ENCODE results near the gene FBXO46. TPM values are rescaled to one million over a fixed set of nuclear protein-coding genes. Genes with fewer than 3 reads are reported as not detected.

FBXO46 gene
- total and polyA plus RNA-seq, 2 of the 13 experiments (the other 11 are each of a cell fraction or from before 2014, with no cell fraction given): 6.2 to 6.4 TPM

DNA sequence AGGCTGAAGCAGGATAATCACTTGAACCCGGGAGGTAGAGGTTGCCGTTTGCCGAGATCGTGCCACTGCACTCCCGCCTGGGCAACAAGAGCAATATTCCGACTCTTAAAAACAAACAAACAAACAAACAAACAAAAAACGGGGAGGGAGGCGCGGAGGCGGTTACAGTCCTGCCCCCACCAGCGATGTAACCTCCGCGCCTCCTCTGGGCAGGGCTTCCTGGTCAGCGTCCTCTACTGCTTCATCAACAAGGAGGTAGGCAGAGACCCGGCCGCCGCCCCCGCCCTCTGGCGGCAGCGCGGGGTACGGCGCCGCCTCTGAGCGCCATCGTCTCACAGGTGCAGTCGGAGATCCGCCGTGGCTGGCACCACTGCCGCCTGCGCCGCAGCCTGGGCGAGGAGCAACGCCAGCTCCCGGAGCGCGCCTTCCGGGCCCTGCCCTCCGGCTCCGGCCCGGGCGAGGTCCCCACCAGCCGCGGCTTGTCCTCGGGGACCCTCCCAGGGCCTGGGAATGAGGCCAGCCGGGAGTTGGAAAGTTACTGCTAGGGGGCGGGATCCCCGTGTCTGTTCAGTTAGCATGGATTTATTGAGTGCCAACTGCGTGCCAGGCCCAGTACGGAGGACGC is 49.2 kb downstream of the FBXO46 start (continued):
- TF ChIP-seq, protein P1, sequence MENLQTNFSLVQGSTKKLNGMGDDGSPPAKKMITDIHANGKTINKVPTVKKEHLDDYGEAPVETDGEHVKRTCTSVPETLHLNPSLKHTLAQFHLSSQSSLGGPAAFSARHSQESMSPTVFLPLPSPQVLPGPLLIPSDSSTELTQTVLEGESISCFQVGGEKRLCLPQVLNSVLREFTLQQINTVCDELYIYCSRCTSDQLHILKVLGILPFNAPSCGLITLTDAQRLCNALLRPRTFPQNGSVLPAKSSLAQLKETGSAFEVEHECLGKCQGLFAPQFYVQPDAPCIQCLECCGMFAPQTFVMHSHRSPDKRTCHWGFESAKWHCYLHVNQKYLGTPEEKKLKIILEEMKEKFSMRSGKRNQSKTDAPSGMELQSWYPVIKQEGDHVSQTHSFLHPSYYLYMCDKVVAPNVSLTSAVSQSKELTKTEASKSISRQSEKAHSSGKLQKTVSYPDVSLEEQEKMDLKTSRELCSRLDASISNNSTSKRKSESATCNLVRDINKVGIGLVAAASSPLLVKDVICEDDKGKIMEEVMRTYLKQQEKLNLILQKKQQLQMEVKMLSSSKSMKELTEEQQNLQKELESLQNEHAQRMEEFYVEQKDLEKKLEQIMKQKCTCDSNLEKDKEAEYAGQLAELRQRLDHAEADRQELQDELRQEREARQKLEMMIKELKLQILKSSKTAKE (CRISPR knock-in tag; IDR thresholded peaks at IDR 0.05; ENCODE audit: borderline replicate concordance): no peak
- TF ChIP-seq ZKSCAN8 (CRISPR knock-in tag; IDR thresholded peaks at IDR 0.05; ENCODE audit: borderline replicate concordance) (no peak), ZNF709 (CRISPR knock-in tag; IDR thresholded peaks at IDR 0.05) (no peak), RFXAP (CRISPR knock-in tag; IDR thresholded peaks at IDR 0.05; ENCODE audit: borderline replicate concordance) (no peak; the same call in 1 of the 2 replicates), ZNF460 (CRISPR knock-in tag; IDR thresholded peaks at IDR 0.05; ENCODE audit: borderline replicate concordance) (no peak; the same call in 1 of the 2 replicates), MYC (CRISPR knock-in tag; IDR thresholded peaks at IDR 0.05; ENCODE audit: borderline replicate concordance) (peak; percentile 46; the same call in 1 of the 2 replicates), ZFP36L2 (CRISPR knock-in tag; IDR thresholded peaks at IDR 0.05) (no peak), ZKSCAN5 (CRISPR knock-in tag; IDR thresholded peaks at IDR 0.05) (no peak), ZNF549 (CRISPR knock-in tag; IDR thresholded peaks at IDR 0.05) (no peak), ZNF121 (CRISPR knock-in tag; IDR thresholded peaks at IDR 0.05) (no peak), HOXA9 (CRISPR knock-in tag; IDR thresholded peaks at IDR 0.05; ENCODE audit: borderline replicate concordance) (no peak), SOX6 (IDR thresholded peaks at IDR 0.05) (no peak), SOX6 (CRISPR knock-in tag; IDR thresholded peaks at IDR 0.05) (peak; percentile 12; the same call in 1 of the 2 replicates), ZFP37 (CRISPR knock-in tag; IDR thresholded peaks at IDR 0.05; ENCODE audit: borderline replicate concordance) (no peak), ATF7-NPFF (CRISPR knock-in tag; IDR thresholded peaks at IDR 0.05; ENCODE audit: low read depth) (peak; percentile 78), ZNF720 (CRISPR knock-in tag; IDR thresholded peaks at IDR 0.05) (no peak), RARG (CRISPR knock-in tag; IDR thresholded peaks at IDR 0.05; ENCODE audit: low read depth) (no peak), BRD4 (CRISPR knock-in tag; IDR thresholded peaks at IDR 0.05) (no peak)
- TF ChIP-seq, protein P2, sequence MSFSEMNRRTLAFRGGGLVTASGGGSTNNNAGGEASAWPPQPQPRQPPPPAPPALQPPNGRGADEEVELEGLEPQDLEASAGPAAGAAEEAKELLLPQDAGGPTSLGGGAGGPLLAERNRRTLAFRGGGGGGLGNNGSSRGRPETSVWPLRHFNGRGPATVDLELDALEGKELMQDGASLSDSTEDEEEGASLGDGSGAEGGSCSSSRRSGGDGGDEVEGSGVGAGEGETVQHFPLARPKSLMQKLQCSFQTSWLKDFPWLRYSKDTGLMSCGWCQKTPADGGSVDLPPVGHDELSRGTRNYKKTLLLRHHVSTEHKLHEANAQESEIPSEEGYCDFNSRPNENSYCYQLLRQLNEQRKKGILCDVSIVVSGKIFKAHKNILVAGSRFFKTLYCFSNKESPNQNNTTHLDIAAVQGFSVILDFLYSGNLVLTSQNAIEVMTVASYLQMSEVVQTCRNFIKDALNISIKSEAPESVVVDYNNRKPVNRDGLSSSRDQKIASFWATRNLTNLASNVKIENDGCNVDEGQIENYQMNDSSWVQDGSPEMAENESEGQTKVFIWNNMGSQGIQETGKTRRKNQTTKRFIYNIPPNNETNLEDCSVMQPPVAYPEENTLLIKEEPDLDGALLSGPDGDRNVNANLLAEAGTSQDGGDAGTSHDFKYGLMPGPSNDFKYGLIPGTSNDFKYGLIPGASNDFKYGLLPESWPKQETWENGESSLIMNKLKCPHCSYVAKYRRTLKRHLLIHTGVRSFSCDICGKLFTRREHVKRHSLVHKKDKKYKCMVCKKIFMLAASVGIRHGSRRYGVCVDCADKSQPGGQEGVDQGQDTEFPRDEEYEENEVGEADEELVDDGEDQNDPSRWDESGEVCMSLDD (CRISPR knock-in tag; IDR thresholded peaks at IDR 0.05; ENCODE audit: borderline replicate concordance): no peak
- TF ChIP-seq, protein P3, sequence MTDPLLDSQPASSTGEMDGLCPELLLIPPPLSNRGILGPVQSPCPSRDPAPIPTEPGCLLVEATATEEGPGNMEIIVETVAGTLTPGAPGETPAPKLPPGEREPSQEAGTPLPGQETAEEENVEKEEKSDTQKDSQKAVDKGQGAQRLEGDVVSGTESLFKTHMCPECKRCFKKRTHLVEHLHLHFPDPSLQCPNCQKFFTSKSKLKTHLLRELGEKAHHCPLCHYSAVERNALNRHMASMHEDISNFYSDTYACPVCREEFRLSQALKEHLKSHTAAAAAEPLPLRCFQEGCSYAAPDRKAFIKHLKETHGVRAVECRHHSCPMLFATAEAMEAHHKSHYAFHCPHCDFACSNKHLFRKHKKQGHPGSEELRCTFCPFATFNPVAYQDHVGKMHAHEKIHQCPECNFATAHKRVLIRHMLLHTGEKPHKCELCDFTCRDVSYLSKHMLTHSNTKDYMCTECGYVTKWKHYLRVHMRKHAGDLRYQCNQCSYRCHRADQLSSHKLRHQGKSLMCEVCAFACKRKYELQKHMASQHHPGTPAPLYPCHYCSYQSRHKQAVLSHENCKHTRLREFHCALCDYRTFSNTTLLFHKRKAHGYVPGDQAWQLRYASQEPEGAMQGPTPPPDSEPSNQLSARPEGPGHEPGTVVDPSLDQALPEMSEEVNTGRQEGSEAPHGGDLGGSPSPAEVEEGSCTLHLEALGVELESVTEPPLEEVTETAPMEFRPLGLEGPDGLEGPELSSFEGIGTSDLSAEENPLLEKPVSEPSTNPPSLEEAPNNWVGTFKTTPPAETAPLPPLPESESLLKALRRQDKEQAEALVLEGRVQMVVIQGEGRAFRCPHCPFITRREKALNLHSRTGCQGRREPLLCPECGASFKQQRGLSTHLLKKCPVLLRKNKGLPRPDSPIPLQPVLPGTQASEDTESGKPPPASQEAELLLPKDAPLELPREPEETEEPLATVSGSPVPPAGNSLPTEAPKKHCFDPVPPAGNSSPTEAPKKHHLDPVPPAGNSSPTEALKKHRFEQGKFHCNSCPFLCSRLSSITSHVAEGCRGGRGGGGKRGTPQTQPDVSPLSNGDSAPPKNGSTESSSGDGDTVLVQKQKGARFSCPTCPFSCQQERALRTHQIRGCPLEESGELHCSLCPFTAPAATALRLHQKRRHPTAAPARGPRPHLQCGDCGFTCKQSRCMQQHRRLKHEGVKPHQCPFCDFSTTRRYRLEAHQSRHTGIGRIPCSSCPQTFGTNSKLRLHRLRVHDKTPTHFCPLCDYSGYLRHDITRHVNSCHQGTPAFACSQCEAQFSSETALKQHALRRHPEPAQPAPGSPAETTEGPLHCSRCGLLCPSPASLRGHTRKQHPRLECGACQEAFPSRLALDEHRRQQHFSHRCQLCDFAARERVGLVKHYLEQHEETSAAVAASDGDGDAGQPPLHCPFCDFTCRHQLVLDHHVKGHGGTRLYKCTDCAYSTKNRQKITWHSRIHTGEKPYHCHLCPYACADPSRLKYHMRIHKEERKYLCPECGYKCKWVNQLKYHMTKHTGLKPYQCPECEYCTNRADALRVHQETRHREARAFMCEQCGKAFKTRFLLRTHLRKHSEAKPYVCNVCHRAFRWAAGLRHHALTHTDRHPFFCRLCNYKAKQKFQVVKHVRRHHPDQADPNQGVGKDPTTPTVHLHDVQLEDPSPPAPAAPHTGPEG (CRISPR knock-in tag; IDR thresholded peaks at IDR 0.05): no peak
